Liver (tissue), 3 donors: ENCODE data around the gene RO60.

Experiments
- CTCF ChIP-seq: fragments of 150-350 bp; IDR thresholded peaks from 2 replicates; pipeline ENCODE4 v1.5.1; 2017; ENCODE audit warnings: improper control_type of control experiment, low read depth, low read length; ENCODE audit not compliant: missing input control
- FOXA1 ChIP-seq: IDR thresholded peaks from 2 replicates; pipeline ENCODE4 v1.6.1; 2016; ENCODE audit warnings: antibody characterized with exemption
- GABPA ChIP-seq, 2 donors: IDR thresholded peaks in 1 of 2; conservative IDR thresholded peaks in 1 of 2; 2 replicates each; pipeline ENCODE4 v1.6.1; 2016; ENCODE audit warnings: antibody characterized with exemption in 2 of 2, mild to moderate bottlenecking in 1 of 2, moderate library complexity in 1 of 2
- HNF4A ChIP-seq, 2 donors: conservative IDR thresholded peaks; 2 replicates each; pipeline ENCODE4 v1.6.1; 2016; ENCODE audit warnings: antibody characterized with exemption in 2 of 2, mild to moderate bottlenecking in 2 of 2
- NR2F2 ChIP-seq: IDR thresholded peaks from 2 replicates; pipeline ENCODE4 v1.6.1; 2016; ENCODE audit warnings: antibody characterized with exemption
- RAD21 ChIP-seq, 2 donors: IDR thresholded peaks; 2 replicates each; pipeline ENCODE4 v1.6.1; 2016; ENCODE audit warnings: antibody characterized with exemption in 2 of 2, mild to moderate bottlenecking in 2 of 2
- RXRA ChIP-seq, 2 donors: IDR thresholded peaks; 2 replicates each; pipeline ENCODE4 v1.6.1; 2017 to 2018; ENCODE audit warnings: antibody characterized with exemption in 2 of 2, mild to moderate bottlenecking in 1 of 2
- YY1 ChIP-seq: IDR thresholded peaks from 2 replicates; pipeline ENCODE4 v1.6.1; 2016; ENCODE audit warnings: antibody characterized with exemption, mild to moderate bottlenecking
- TF ChIP-seq, protein P1 (sequence below): IDR thresholded peaks from 2 replicates; pipeline ENCODE4 v1.6.1; 2016; ENCODE audit warnings: antibody characterized with exemption, mild to moderate bottlenecking
- donor health status: healthy.
- donor health status: healthy.

GRCh38 chr1:193033610-193034009, 25.8 kb upstream of the RO60 start:
- TF ChIP-seq CTCF = no peak
- no peak for TF ChIP-seq HNF4A (conservative IDR thresholded peaks at IDR 0.05)
- no peak for TF ChIP-seq GABPA (IDR thresholded peaks at IDR 0.05 in 1 of 2, conservative IDR thresholded peaks at IDR 0.05 in 1 of 2)
- TF ChIP-seq RXRA (IDR thresholded peaks at IDR 0.05) = no peak
- TF ChIP-seq FOXA1 = no peak
- no peak for TF ChIP-seq YY1
- TF ChIP-seq, protein P1, sequence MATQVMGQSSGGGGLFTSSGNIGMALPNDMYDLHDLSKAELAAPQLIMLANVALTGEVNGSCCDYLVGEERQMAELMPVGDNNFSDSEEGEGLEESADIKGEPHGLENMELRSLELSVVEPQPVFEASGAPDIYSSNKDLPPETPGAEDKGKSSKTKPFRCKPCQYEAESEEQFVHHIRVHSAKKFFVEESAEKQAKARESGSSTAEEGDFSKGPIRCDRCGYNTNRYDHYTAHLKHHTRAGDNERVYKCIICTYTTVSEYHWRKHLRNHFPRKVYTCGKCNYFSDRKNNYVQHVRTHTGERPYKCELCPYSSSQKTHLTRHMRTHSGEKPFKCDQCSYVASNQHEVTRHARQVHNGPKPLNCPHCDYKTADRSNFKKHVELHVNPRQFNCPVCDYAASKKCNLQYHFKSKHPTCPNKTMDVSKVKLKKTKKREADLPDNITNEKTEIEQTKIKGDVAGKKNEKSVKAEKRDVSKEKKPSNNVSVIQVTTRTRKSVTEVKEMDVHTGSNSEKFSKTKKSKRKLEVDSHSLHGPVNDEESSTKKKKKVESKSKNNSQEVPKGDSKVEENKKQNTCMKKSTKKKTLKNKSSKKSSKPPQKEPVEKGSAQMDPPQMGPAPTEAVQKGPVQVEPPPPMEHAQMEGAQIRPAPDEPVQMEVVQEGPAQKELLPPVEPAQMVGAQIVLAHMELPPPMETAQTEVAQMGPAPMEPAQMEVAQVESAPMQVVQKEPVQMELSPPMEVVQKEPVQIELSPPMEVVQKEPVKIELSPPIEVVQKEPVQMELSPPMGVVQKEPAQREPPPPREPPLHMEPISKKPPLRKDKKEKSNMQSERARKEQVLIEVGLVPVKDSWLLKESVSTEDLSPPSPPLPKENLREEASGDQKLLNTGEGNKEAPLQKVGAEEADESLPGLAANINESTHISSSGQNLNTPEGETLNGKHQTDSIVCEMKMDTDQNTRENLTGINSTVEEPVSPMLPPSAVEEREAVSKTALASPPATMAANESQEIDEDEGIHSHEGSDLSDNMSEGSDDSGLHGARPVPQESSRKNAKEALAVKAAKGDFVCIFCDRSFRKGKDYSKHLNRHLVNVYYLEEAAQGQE = no peak
- no peak for TF ChIP-seq NR2F2
- no peak for TF ChIP-seq RAD21 (IDR thresholded peaks at IDR 0.05)
